K562 (cell line): Measurements from ENCODE around the gene HOXB3. TPM values are rescaled to one million over a fixed set of nuclear protein-coding genes. Genes with fewer than 3 reads are reported as not detected.

Source experiments
- ARID3A ChIP-seq: IDR thresholded peaks from 2 replicates; pipeline ENCODE4 v1.6.1; 2012; ENCODE audit warnings: low read depth, low read length, improper control_type of control experiment, borderline replicate concordance
- BCLAF1 ChIP-seq, 2 experiments: fragments of 450-650 bp in 1 of 2; IDR thresholded peaks; 2 replicates each; pipeline ENCODE4 v1.6.1; 2011 to 2017; ENCODE audit warnings: low read depth in 2 of 2, antibody characterized with exemption in 1 of 2, borderline replicate concordance in 1 of 2, low read length in 1 of 2, mild to moderate bottlenecking in 1 of 2, mixed read lengths in 1 of 2; ENCODE audit not compliant: control insufficient read depth in 1 of 2
- CTCF ChIP-seq, 3 experiments: IDR thresholded peaks in 2 of 3; conservative IDR thresholded peaks in 1 of 3; 2 replicates each; pipeline ENCODE4 v1.5.1; 2011 to 2012; ENCODE audit warnings: low read length in 3 of 3, mild to moderate bottlenecking in 3 of 3, control low read depth in 2 of 3, improper control_type of control experiment in 1 of 3, inconsistent platforms in 1 of 3, low read depth in 1 of 3, mixed read lengths in 1 of 3, moderate library complexity in 1 of 3; ENCODE audit not compliant: insufficient read depth in 2 of 3
- FOSL1 ChIP-seq: fragments of 200-800 bp; sonication (Bioruptor generic); conservative IDR thresholded peaks from 2 replicates; pipeline ENCODE4 v1.6.1; 2016; ENCODE audit warnings: missing genetic modification characterization, missing compliant biosample characterization
- HLTF ChIP-seq: fragments of 450-650 bp; IDR thresholded peaks from 2 replicates; pipeline ENCODE4 v1.6.1; 2016
- NR2C2 ChIP-seq, 2 experiments: fragments of 200-800 bp in 1 of 2; sonication (Bioruptor generic) in 1 of 2; sonication (generic) in 1 of 2; formaldehyde crosslinking in 1 of 2; IDR thresholded peaks; 2 replicates each; pipeline versions ENCODE4 v1.6.1 to v1.8.0; 2016 to 2022; ENCODE audit warnings: mild to moderate bottlenecking in 1 of 2, missing compliant biosample characterization in 1 of 2, missing genetic modification characterization in 1 of 2, missing genetic modification reagents in 1 of 2
- SIX5 ChIP-seq, 2 experiments: IDR thresholded peaks; 2 replicates each; pipeline ENCODE4 v1.6.1; 2011; ENCODE audit warnings: low read length in 2 of 2, borderline replicate concordance in 1 of 2, low read depth in 1 of 2, mild to moderate bottlenecking in 1 of 2, moderate library complexity in 1 of 2; ENCODE audit not compliant: insufficient read depth in 1 of 2
- ZBTB1 ChIP-seq: sonication (generic); formaldehyde crosslinking; IDR thresholded peaks from 2 replicates; pipeline ENCODE4 v1.8.1; 2023; ENCODE audit warnings: missing genetic modification reagents, low read depth, mild to moderate bottlenecking, borderline replicate concordance
- ZNF253 ChIP-seq: fragments of 250-450 bp; sonication (Bioruptor Pico); conservative IDR thresholded peaks from 2 replicates; pipeline ENCODE4 v1.6.1; 2021; ENCODE audit warnings: mild to moderate bottlenecking
- ZNF609 ChIP-seq: sonication (generic); formaldehyde crosslinking; IDR thresholded peaks from 2 replicates; pipeline ENCODE4 v1.8.1; 2023; ENCODE audit warnings: missing genetic modification reagents, mild to moderate bottlenecking, borderline replicate concordance
- ZNF639 ChIP-seq, 2 experiments: fragments of 200-800 bp in 1 of 2; sonication (Bioruptor generic) in 1 of 2; sonication (generic) in 1 of 2; formaldehyde crosslinking in 1 of 2; IDR thresholded peaks in 1 of 2; conservative IDR thresholded peaks in 1 of 2; 2 replicates each; pipeline versions ENCODE4 v1.5.0 to v1.6.1; 2016 to 2020; ENCODE audit warnings: missing compliant biosample characterization in 1 of 2, missing genetic modification characterization in 1 of 2, missing genetic modification reagents in 1 of 2
- ZSCAN32 ChIP-seq: fragments of 450-650 bp; formaldehyde crosslinking; IDR thresholded peaks from 2 replicates; pipeline ENCODE4 v1.4.0; 2020; ENCODE audit warnings: mild to moderate bottlenecking, moderate library complexity
- polyA plus RNA-seq, 8 experiments: library from polyadenylated mRNA; depleted of rRNA in 4 of 8; stranded (reverse) in 5 of 8; unstranded in 3 of 8; fragments of >200 nt; fragmentation: Nextera tagmentation in 2 of 8; fragmentation: Illumina TruSeq in 1 of 8; extraction: Ambion mirVana in 2 of 8; extraction: Trizol in 1 of 8; gene quantifications; 2 replicates each; pipeline versions ENCODE4 v1.2.1 to v1.2.3, GENCODE V29; 2011 to 2014; ENCODE audit warnings: inconsistent platforms in 1 of 8, missing spikeins in 1 of 8
- total RNA-seq, 7 experiments: library from RNA; depleted of rRNA in 6 of 7; stranded (reverse); fragments of >200 nt in 6 of 7; fragmentation: Illumina TruSeq in 2 of 7; extraction: Trizol in 2 of 7; gene quantifications; 2 replicates each; pipeline versions ENCODE4 v1.2.1 to v1.2.3, GENCODE V29; 2011 to 2021; ENCODE audit warnings: low replicate concordance in 1 of 7

Gene HOXB3
- total and polyA plus RNA-seq, 9 of the 15 experiments (the other 6 are each of a cell fraction or from before 2014, with no cell fraction given) = 2.4 to 41.3 (median 20.2) TPM

- TF ChIP-seq BCLAF1 (IDR thresholded peaks at IDR 0.05; ENCODE audit: borderline replicate concordance in 1 of 2, control insufficient read depth in 1 of 2, low read depth in 2 of 2, low read length in 1 of 2) (no peak), NR2C2 (CRISPR knock-in tag; IDR thresholded peaks at IDR 0.05) (no peak), NR2C2 (tag; IDR thresholded peaks at IDR 0.05) (peak; percentile 47), FOSL1 (no peak), CTCF (IDR thresholded peaks at IDR 0.05 in 2 of 3, conservative IDR thresholded peaks at IDR 0.05 in 1 of 3; ENCODE audit: insufficient read depth in 2 of 3, low read depth in 1 of 3, low read length in 3 of 3) (no peak), HLTF (no peak), ARID3A (no peak), ZNF639 (CRISPR knock-in tag; conservative IDR thresholded peaks at IDR 0.05 in 1 of 2, IDR thresholded peaks at IDR 0.05 in 1 of 2) (0 out of 4 replicates have a peak, but pooled peaks of 1 of the 2 experiments have one; percentile 34), SIX5 (IDR thresholded peaks at IDR 0.05; ENCODE audit: borderline replicate concordance in 1 of 2, insufficient read depth in 1 of 2, low read depth in 1 of 2, low read length in 2 of 2) (no peak), ZNF609 (CRISPR knock-in tag) (no peak), ZBTB1 (CRISPR knock-in tag) (no peak), ZSCAN32 (CRISPR knock-in tag) (no peak), ZNF253 (CRISPR knock-in tag) (no peak)
Measured at GRCh38 chr17:48582750-48583069, 7.3 kb downstream of the HOXB3 start (continued).
